Stimulated activated CD4-positive, alpha-beta T cell treated with anti-CD3 and anti-CD28 coated beads, Interleukin-15, amount 100 ng/mL, for 1 hour (primary cell): ENCODE data around the gene ZNHIT6.
"Not testable (repeated sequence)": the region's sequence is repeated elsewhere in the genome, so short reads cannot be mapped to it uniquely, and the experiment has no call there.

Experiments used
- DNase-seq, 2 donors: peaks; one replicate each; pipeline ENCODE4 v3.0.0-alpha.2; 2020; ENCODE audit warnings: low read depth in 1 of 2, low spot score in 1 of 2

The ZNHIT6 gene

GRCh38 chr1:85707990-85708828 is at the start of gene ZNHIT6:
Gene ZNHIT6, minus strand, starts transcription at chr1:85708433. Its CDS starts 149 bp downstream, at chr1:85708284.
- peak; percentile 68 for DNase-seq

GRCh38 chr1:85756864-85757263 is 48.6 kb upstream of the ZNHIT6 start:
- DNase-seq: no peak

- DNase-seq: no peak
Measured at GRCh38 chr1:85748120-85748519, 39.9 kb upstream of the ZNHIT6 start.

GRCh38 chr1:85746777-85747176 is 38.5 kb upstream of the ZNHIT6 start:
- DNase-seq: no peak

- no peak for DNase-seq
Measured at GRCh38 chr1:85743814-85744213, 35.6 kb upstream of the ZNHIT6 start.

- no peak for DNase-seq
Measured at GRCh38 chr1:85734931-85735330, 26.7 kb upstream of the ZNHIT6 start.

GRCh38 chr1:85718678-85719340 is 10.6 kb upstream of the ZNHIT6 start:
- no peak for DNase-seq

- DNase-seq: not testable (repeated sequence)
Measured at GRCh38 chr1:85714418-85715114, 6.3 kb upstream of the ZNHIT6 start.

- DNase-seq: no peak
Measured at GRCh38 chr1:85708829-85709227, 595 bp upstream of the ZNHIT6 start.

GRCh38 chr1:85707267-85707989 is 805 bp downstream of the ZNHIT6 start:
- no peak for DNase-seq

GRCh38 chr1:85705940-85706339 is 2.3 kb downstream of the ZNHIT6 start:
- no peak for DNase-seq

- no peak for DNase-seq
Measured at GRCh38 chr1:85700422-85700821, 7.8 kb downstream of the ZNHIT6 start.

- no peak for DNase-seq
Measured at GRCh38 chr1:85697895-85698294, 10.3 kb downstream of the ZNHIT6 start.

GRCh38 chr1:85692730-85693314 is 15.4 kb downstream of the ZNHIT6 start:
- DNase-seq: no peak

GRCh38 chr1:85689775-85690404 is 18.3 kb downstream of the ZNHIT6 start:
- DNase-seq: no peak

- no peak for DNase-seq
Measured at GRCh38 chr1:85683292-85684025, 24.8 kb downstream of the ZNHIT6 start.

- DNase-seq: no peak
Measured at GRCh38 chr1:85681087-85681486, 27.1 kb downstream of the ZNHIT6 start.

- no peak for DNase-seq
Measured at GRCh38 chr1:85678193-85678592, 30.0 kb downstream of the ZNHIT6 start.

GRCh38 chr1:85677656-85678055 is 30.6 kb downstream of the ZNHIT6 start:
- no peak for DNase-seq
